ENCODE measurements around the gene OR4S2. TPM values are rescaled to one million over a fixed set of nuclear protein-coding genes. Genes with fewer than 3 reads are reported as not detected.

OR4S2 gene
- total RNA-seq, 1 donor from 2014 or later, result not detected

Other genes starting within 250 kb of the OR4S2 start
- gene OR4C15, start 93.9 kb upstream of the OR4S2 start, total RNA-seq, result not detected in 2 replicates
- gene OR4C16, start 76.2 kb upstream of the OR4S2 start, total RNA-seq, result not detected in 2 replicates
- not detected in 2 replicates for gene OR4C11, start 40.7 kb upstream of the OR4S2 start, total RNA-seq
- gene OR4P4, start 13.2 kb upstream of the OR4S2 start, total RNA-seq, result not detected in 2 replicates
- not detected in 2 replicates for gene OR4C6, start 13.9 kb downstream of the OR4S2 start, total RNA-seq
- not detected in 2 replicates for gene OR5D13, start 125.1 kb downstream of the OR4S2 start, total RNA-seq
- not detected in 2 replicates for gene OR5D14, start 147.2 kb downstream of the OR4S2 start, total RNA-seq
- not detected in 2 replicates for gene OR5L1, start 163.0 kb downstream of the OR4S2 start, total RNA-seq
- not detected in 2 replicates for gene OR5D18, start 171.3 kb downstream of the OR4S2 start, total RNA-seq
- not detected in 2 replicates for gene OR5L2, start 178.9 kb downstream of the OR4S2 start, total RNA-seq
- not detected in 2 replicates for gene OR5D16, start 190.4 kb downstream of the OR4S2 start, total RNA-seq
- gene TRIM51, start 235.0 kb downstream of the OR4S2 start, total RNA-seq, result not detected in 2 replicates

All from activated T-helper 2 cell treated with anti-CD3 and anti-CD28 coated beads, Interferon-gamma antibody, Interleukin-2, Interleukin-4, amounts not matched to agents 10 μg/mL and 5 μg/mL and 100 μg/mL, durations not matched to agents 14 hours and 24 hours and 36 hours (primary cell).